ENCODE data around the gene RHEB.
"Not testable (repeated sequence)": the region's sequence is repeated elsewhere in the genome, so short reads cannot be mapped to it uniquely, and the experiment has no call there.

RHEB gene

GRCh38 chr7:151519765-151520418, at the start of gene RHEB:
TSS of gene RHEB (minus strand) at chr7:151519895. CDS start at chr7:151519511, 384 bp downstream.
- peak; percentile 96 to 97 (median 97) for DNase-seq (ENCODE audit: low read depth in 3 of 3, low spot score in 1 of 3)

- no peak for DNase-seq (ENCODE audit: low read depth in 3 of 3, low spot score in 1 of 3)
These were observed 47.2 kb upstream of the RHEB start for GRCh38 chr7:151566897-151567320.

GRCh38 chr7:151565541-151565940, 45.8 kb upstream of the RHEB start:
- no peak for DNase-seq (ENCODE audit: low read depth in 3 of 3, low spot score in 1 of 3)

GRCh38 chr7:151560243-151560642, 40.5 kb upstream of the RHEB start:
- no peak for DNase-seq (ENCODE audit: low read depth in 3 of 3, low spot score in 1 of 3)

- DNase-seq (ENCODE audit: low read depth in 3 of 3, low spot score in 1 of 3) = no peak
These were observed 40.0 kb upstream of the RHEB start for GRCh38 chr7:151559557-151560183.

GRCh38 chr7:151558575-151558974, 38.9 kb upstream of the RHEB start:
- DNase-seq (ENCODE audit: low read depth in 3 of 3, low spot score in 1 of 3) = no peak

GRCh38 chr7:151556592-151556991, 36.9 kb upstream of the RHEB start:
- DNase-seq (ENCODE audit: low read depth in 3 of 3, low spot score in 1 of 3) = no peak

- no peak for DNase-seq (ENCODE audit: low read depth in 3 of 3, low spot score in 1 of 3)
These were observed 33.7 kb upstream of the RHEB start for GRCh38 chr7:151553356-151553755.

- no peak for DNase-seq (ENCODE audit: low read depth in 3 of 3, low spot score in 1 of 3)
These were observed 32.8 kb upstream of the RHEB start for GRCh38 chr7:151552352-151553028.

- no peak for DNase-seq (ENCODE audit: low read depth in 3 of 3, low spot score in 1 of 3)
These were observed 32.1 kb upstream of the RHEB start for GRCh38 chr7:151551820-151552219.

GRCh38 chr7:151550656-151551286, 31.1 kb upstream of the RHEB start:
- DNase-seq (ENCODE audit: low read depth in 3 of 3, low spot score in 1 of 3) = no peak

- no peak for DNase-seq (ENCODE audit: low read depth in 3 of 3, low spot score in 1 of 3)
These were observed 29.9 kb upstream of the RHEB start for GRCh38 chr7:151549644-151550043.

- DNase-seq (ENCODE audit: low read depth in 3 of 3, low spot score in 1 of 3) = no peak
These were observed 29.4 kb upstream of the RHEB start for GRCh38 chr7:151549083-151549482.

GRCh38 chr7:151544183-151544582, 24.5 kb upstream of the RHEB start:
- no peak for DNase-seq (ENCODE audit: low read depth in 3 of 3, low spot score in 1 of 3)

- DNase-seq (ENCODE audit: low read depth in 3 of 3, low spot score in 1 of 3) = no peak
These were observed 23.0 kb upstream of the RHEB start for GRCh38 chr7:151542606-151543130.

- no peak for DNase-seq (ENCODE audit: low read depth in 3 of 3, low spot score in 1 of 3)
These were observed 22.2 kb upstream of the RHEB start for GRCh38 chr7:151541709-151542499.

GRCh38 chr7:151540146-151540545, 20.5 kb upstream of the RHEB start:
- DNase-seq (ENCODE audit: low read depth in 3 of 3, low spot score in 1 of 3) = no peak

- DNase-seq (ENCODE audit: low read depth in 3 of 3, low spot score in 1 of 3) = no peak
These were observed 19.5 kb upstream of the RHEB start for GRCh38 chr7:151539088-151539671.

GRCh38 chr7:151537818-151538561, 18.3 kb upstream of the RHEB start:
- DNase-seq (ENCODE audit: low read depth in 3 of 3, low spot score in 1 of 3) = no peak

- DNase-seq (ENCODE audit: low read depth in 3 of 3, low spot score in 1 of 3) = not testable (repeated sequence)
These were observed 16.5 kb upstream of the RHEB start for GRCh38 chr7:151536178-151536577.
